GM23248 (cell line): ENCODE measurements around the gene DDX10.

Experiments
- EZH2 ChIP-seq: fragments of 200-600 bp; sonication (generic); IDR thresholded peaks from 2 replicates; pipeline ENCODE4 v1.6.1; 2018; ENCODE audit warnings: antibody characterized with exemption, mild to moderate bottlenecking; ENCODE audit not compliant: insufficient read depth, poor library complexity, severe bottlenecking
- EZH2phosphoT487 ChIP-seq: fragments of 200-600 bp; sonication (generic); IDR thresholded peaks from 2 replicates; pipeline ENCODE4 v1.6.1; 2018; ENCODE audit warnings: antibody characterized with exemption, moderate library complexity, mild to moderate bottlenecking, low read depth; ENCODE audit not compliant: insufficient read depth

DNA sequence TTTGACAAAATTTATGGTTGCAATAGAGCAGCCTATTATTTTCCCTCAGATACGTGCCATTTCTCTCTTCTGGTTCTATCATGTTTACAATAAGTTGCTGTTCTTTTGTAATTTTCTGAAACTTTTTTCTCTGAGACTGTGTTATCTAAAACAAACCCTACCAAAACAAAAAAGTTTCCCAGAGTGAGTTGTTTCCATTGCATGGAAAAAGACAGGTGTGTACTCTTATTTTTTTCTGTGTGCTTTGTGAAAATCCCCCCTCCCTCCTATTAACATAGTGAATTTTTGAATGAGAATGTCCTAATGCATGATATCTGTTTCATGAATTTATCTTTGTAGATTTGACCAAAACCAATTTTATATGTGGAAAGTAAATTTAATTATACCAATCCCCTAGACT is 137.6 kb downstream of the DDX10 start:
- no peak for TF ChIP-seq EZH2
- TF ChIP-seq EZH2phosphoT487, result no peak
